GM13976 (cell line): Measurements from ENCODE around the gene ADAM33.

ENCODE experiments used
- DNase-seq: peaks from one replicate; pipeline ENCODE4 v3.0.0; 2012; ENCODE audit warnings: low spot score
- CTCF ChIP-seq: IDR thresholded peaks from 2 replicates; pipeline ENCODE4 v1.5.1; 2012; ENCODE audit warnings: borderline replicate concordance, mild to moderate bottlenecking; ENCODE audit not compliant: insufficient read depth; ENCODE audit errors: extremely low read depth, missing control alignments, control extremely low read depth
- in situ Hi-C: fragments of 300-500 bp; cut with MboI; formaldehyde crosslinking; loops from one replicate; pipeline ENCODE4 v1.12.0; 2022; ENCODE audit warnings: low sequenced_read_pairs, mixed read lengths, inconsistent platforms; ENCODE audit not compliant: unreplicated experiment

ADAM33 gene

DNA sequence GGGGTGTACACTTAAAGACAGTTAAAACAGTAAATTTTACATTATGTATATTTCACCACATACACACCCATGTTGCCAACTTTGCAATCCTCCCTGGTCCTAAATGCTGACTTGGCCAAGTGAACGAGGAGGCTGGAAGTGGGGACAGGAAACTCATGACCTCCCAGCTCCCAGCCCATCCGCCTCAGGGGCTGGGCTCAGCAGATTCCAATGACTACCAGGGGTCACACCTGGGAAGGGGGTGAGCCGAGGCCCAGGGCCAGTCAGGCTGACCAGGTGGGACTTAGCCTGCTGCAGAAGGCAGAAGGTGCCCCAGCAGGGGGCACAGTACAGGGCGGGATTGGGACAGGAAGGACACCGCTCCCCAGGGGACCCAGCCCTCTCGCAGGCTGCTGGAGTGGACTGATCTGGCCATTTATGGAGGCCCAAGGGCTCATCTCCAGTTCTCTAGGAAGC lies 28.2 kb upstream of the ADAM33 start:
- no peak for DNase-seq
- TF ChIP-seq CTCF, result no peak
- in situ Hi-C loops, result no loop called here

GRCh38 chr20:3707508-3707899 lies 25.7 kb upstream of the ADAM33 start:
- in situ Hi-C loops, result no loop called here
- no peak for TF ChIP-seq CTCF
- DNase-seq, result no peak

DNA sequence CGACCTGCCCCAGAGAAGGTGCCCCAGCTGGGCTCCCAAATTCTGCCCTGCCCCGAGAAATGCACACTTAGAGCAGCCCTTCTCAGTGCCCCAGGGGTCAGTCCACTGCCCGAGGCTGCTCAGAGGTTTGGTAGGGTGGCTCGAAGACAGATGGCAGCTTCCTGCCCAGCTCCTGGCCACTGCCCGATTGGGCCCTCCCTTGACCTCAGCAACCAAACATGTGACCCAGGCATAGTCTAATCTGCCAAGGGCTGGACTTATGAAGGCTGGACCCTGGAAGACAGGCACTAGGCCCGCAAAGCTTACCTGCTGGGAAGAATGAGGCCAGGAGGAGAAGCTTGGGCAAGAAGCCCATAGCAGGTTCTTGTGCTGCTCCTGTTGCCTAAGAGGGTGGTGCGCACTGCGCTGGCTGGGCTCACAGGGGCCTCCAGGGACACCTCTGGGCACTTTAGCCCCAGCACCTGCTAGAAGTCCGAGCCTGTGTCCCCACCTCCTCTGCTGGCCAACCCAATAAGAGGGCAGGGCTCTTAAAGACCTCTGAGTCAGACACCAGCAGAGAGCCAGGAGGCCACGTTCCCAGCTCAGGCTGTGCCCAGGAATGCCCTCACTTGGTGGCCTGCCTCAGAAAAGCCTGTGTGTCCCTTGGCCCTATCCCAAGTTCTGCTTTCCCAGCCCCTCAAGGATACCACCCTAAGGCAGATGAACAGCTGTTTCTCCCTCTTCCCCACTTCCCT lies 25.1 kb upstream of the ADAM33 start:
- no peak for DNase-seq
- TF ChIP-seq CTCF, result no peak
- in situ Hi-C loops, result no loop called here

DNA sequence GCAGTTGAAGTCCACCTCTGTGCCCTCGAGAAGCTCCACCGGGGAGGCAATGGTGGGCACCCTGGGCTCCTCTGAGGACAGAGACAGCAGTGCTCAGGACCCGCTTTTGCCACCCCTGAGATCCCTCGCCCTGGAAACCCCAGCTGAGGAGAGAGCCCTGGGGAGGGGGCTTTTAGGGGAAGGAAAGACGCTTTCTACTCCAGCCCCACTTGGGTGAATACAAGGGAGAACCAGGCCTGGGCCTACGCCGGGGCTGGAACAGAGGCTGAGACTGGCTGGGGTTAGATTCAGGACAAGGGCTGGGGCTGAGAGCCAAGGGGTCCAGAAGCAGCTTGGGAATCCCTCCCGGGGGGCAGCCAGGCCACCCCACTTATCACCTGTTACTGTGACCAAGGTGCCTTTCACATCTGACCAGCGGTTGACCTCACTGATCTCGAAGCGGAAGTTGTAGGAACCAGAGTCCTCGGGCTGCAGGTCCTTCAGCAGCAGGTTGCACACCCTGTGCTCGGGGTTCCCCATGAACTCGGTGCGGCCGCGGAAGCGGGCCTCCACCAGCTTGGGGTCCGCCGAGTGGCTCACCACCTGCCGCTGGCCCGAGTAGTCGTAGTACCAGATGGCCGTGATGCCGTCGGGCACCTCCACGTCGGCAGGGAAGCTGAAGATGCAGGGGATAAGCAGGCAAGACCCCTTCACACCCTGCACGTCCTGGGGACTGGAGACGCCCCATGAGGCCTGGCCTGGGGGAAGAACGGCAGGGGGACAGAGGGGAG lies 24.3 kb upstream of the ADAM33 start:
- in situ Hi-C loops, result no loop called here
- no peak for TF ChIP-seq CTCF

GRCh38 chr20:3705491-3705969 lies 23.7 kb upstream of the ADAM33 start:
- DNase-seq, result no peak
- TF ChIP-seq CTCF, result no peak
- in situ Hi-C loops, result no loop called here

More for the DNA sequence above, 24.3 kb upstream of the ADAM33 start:
- DNase-seq, result no peak

GRCh38 chr20:3704087-3704486 lies 22.3 kb upstream of the ADAM33 start:
- in situ Hi-C loops, result no loop called here
- DNase-seq, result no peak
- no peak for TF ChIP-seq CTCF
